H9 (cell line): ENCODE data around the gene ANXA4. TPM values are rescaled to one million over a fixed set of nuclear protein-coding genes. Genes with fewer than 3 reads are reported as not detected.
A peak's percentile ranks its signal among the peaks of the same experiment; 100 is the strongest.

ENCODE experiments used
- DNase-seq: peaks from one replicate; pipeline ENCODE4 v3.0.0-alpha.2; 2017
- H2AFZ ChIP-seq: one replicate; pipeline ENCODE4 v1.6.1; 2013; ENCODE audit warnings: mild to moderate bottlenecking, low read length, control low read depth, moderate library complexity
- H2AK5ac ChIP-seq: 2 replicates; pipeline ENCODE4 v1.6.1; 2013; ENCODE audit warnings: low read length, control low read depth, mixed read lengths; ENCODE audit not compliant: insufficient read length
- H2BK120ac ChIP-seq: one replicate; pipeline ENCODE4 v1.6.1; 2013; ENCODE audit warnings: low read depth, mild to moderate bottlenecking, low read length, control low read depth, inconsistent platforms; ENCODE audit not compliant: poor library complexity, severe bottlenecking
- H2BK12ac ChIP-seq: 2 replicates; pipeline ENCODE4 v1.6.1; 2013; ENCODE audit warnings: low read length, control low read depth, mixed read lengths, low read depth; ENCODE audit not compliant: insufficient read length
- H2BK15ac ChIP-seq: 2 replicates; pipeline ENCODE4 v1.6.1; 2013; ENCODE audit warnings: low read depth, low read length, control low read depth
- H2BK20ac ChIP-seq: one replicate; pipeline ENCODE4 v1.6.1; 2013; ENCODE audit warnings: low read depth, mild to moderate bottlenecking, low read length, control low read depth, inconsistent platforms; ENCODE audit not compliant: poor library complexity, severe bottlenecking
- H2BK5ac ChIP-seq: 2 replicates; pipeline ENCODE4 v1.6.1; 2013; ENCODE audit warnings: low read length, control low read depth, mixed read lengths; ENCODE audit not compliant: insufficient read length
- H3K14ac ChIP-seq: 2 replicates; pipeline ENCODE4 v1.6.1; 2013; ENCODE audit warnings: low read length, control low read depth; ENCODE audit not compliant: insufficient read depth
- H3K18ac ChIP-seq: 2 replicates; pipeline ENCODE4 v1.6.1; 2013; ENCODE audit warnings: low read depth, mild to moderate bottlenecking, mixed read lengths, low read length, control low read depth; ENCODE audit not compliant: insufficient read length
- H3K23ac ChIP-seq: 2 replicates; pipeline ENCODE4 v1.6.1; 2013; ENCODE audit warnings: low read length, control low read depth, mixed read lengths, low read depth; ENCODE audit not compliant: insufficient read length
- H3K23me2 ChIP-seq: 2 replicates; pipeline ENCODE4 v1.6.1; 2013; ENCODE audit warnings: low read depth, mild to moderate bottlenecking, mixed read lengths, low read length, control low read depth; ENCODE audit not compliant: insufficient read length, poor library complexity, severe bottlenecking
- H3K27ac ChIP-seq: 2 replicates; pipeline ENCODE4 v1.5.1; 2013; ENCODE audit warnings: low read length, control low read depth, mixed read lengths, low read depth; ENCODE audit not compliant: insufficient read length
- H3K27me3 ChIP-seq: 2 replicates; pipeline ENCODE4 v1.6.1; 2013; ENCODE audit warnings: low read length, control low read depth, inconsistent platforms; ENCODE audit not compliant: insufficient read depth
- H3K4ac ChIP-seq: 2 replicates; pipeline ENCODE4 v1.6.1; 2013; ENCODE audit warnings: low read depth, mild to moderate bottlenecking, control low read depth, inconsistent platforms, low read length, moderate library complexity
- H3K4me1 ChIP-seq: 2 replicates; pipeline ENCODE4 v1.6.1; 2013; ENCODE audit warnings: low read length, control low read depth, inconsistent platforms; ENCODE audit not compliant: insufficient read depth
- H3K4me2 ChIP-seq: 2 replicates; pipeline ENCODE4 v1.6.1; 2013; ENCODE audit warnings: low read length, control low read depth, mixed read lengths; ENCODE audit not compliant: insufficient read length, insufficient read depth
- H3K56ac ChIP-seq: 2 replicates; pipeline ENCODE4 v1.6.1; 2013; ENCODE audit warnings: low read depth, mild to moderate bottlenecking, mixed read lengths, low read length, control low read depth; ENCODE audit not compliant: insufficient read length
- H3K79me1 ChIP-seq: 2 replicates; pipeline ENCODE4 v1.6.1; 2013; ENCODE audit warnings: low read depth, mild to moderate bottlenecking, moderate library complexity, low read length, control low read depth, inconsistent platforms; ENCODE audit not compliant: insufficient read depth, poor library complexity, severe bottlenecking
- H3K79me2 ChIP-seq: 2 replicates; pipeline ENCODE4 v1.6.1; 2013; ENCODE audit warnings: low read length, control low read depth, inconsistent platforms; ENCODE audit not compliant: insufficient read depth
- H3K9ac ChIP-seq: 2 replicates; pipeline ENCODE4 v1.6.1; 2013; ENCODE audit warnings: low read length, control low read depth, mixed read lengths; ENCODE audit not compliant: insufficient read length; ENCODE audit errors: extremely low read depth
- H3K9me3 ChIP-seq: one replicate; pipeline ENCODE4 v1.6.1; 2013; ENCODE audit warnings: low read depth, low read length, inconsistent platforms; ENCODE audit not compliant: control insufficient read depth
- H3T11ph ChIP-seq: one replicate; pipeline ENCODE4 v1.6.1; 2013; ENCODE audit warnings: mild to moderate bottlenecking, low read length, control low read depth, inconsistent platforms
- H4K20me1 ChIP-seq: one replicate; pipeline ENCODE4 v1.6.1; 2013; ENCODE audit not compliant: control insufficient read depth, insufficient read length, insufficient read depth
- H4K5ac ChIP-seq: 2 replicates; pipeline ENCODE4 v1.6.1; 2013; ENCODE audit warnings: low read depth, mild to moderate bottlenecking, mixed read lengths, low read length, control low read depth; ENCODE audit not compliant: insufficient read length
- H4K8ac ChIP-seq: replicated peaks from 2 replicates; pipeline ENCODE4 v1.6.1; 2013; ENCODE audit warnings: low read length, control low read depth, mixed read lengths, low read depth; ENCODE audit not compliant: insufficient read length
- H4K91ac ChIP-seq: 2 replicates; pipeline ENCODE4 v1.6.1; 2013; ENCODE audit warnings: low read depth, mild to moderate bottlenecking, moderate library complexity, mixed read lengths, low read length, control low read depth; ENCODE audit not compliant: insufficient read length
- H3K27ac Mint-ChIP-seq, 3 experiments: 2 replicates in 2 of 3; 3 replicates in 1 of 3; pipeline ENCODE4 v1.8.0; 2020 to 2021; ENCODE audit warnings: mixed read lengths in 3 of 3, mild to moderate bottlenecking in 1 of 3, moderate library complexity in 1 of 3
- H3K27me3 Mint-ChIP-seq: 2 replicates; pipeline ENCODE4 v1.8.0; 2021; ENCODE audit warnings: low read depth, mild to moderate bottlenecking, moderate library complexity, mixed read lengths
- H3K36me3 Mint-ChIP-seq, 3 experiments: 2 replicates in 2 of 3; 3 replicates in 1 of 3; pipeline ENCODE4 v1.8.0; 2020 to 2021; ENCODE audit warnings: low read depth in 3 of 3, mixed read lengths in 3 of 3; ENCODE audit not compliant: insufficient read depth in 1 of 3
- H3K4me1 Mint-ChIP-seq, 2 experiments: 2 replicates each; pipeline ENCODE4 v1.8.0; 2020; ENCODE audit warnings: mixed read lengths in 2 of 2
- H3K4me3 Mint-ChIP-seq, 2 experiments: 2 replicates in 1 of 2; 3 replicates in 1 of 2; pipeline ENCODE4 v1.8.0; 2020 to 2021; ENCODE audit warnings: mild to moderate bottlenecking in 2 of 2, mixed read lengths in 2 of 2, moderate library complexity in 1 of 2
- H3K9me3 Mint-ChIP-seq, 2 experiments: 2 replicates in 1 of 2; 3 replicates in 1 of 2; pipeline ENCODE4 v1.8.0; 2020; ENCODE audit warnings: mild to moderate bottlenecking in 2 of 2, mixed read lengths in 2 of 2, moderate library complexity in 1 of 2
- CTCF ChIP-seq: fragments of 200-600 bp; sonication (generic); conservative IDR thresholded peaks from 3 replicates; pipeline ENCODE4 v1.8.0; 2021; ENCODE audit warnings: antibody characterized with exemption, mild to moderate bottlenecking
- WGBS: extraction: QIAGEN DNeasy Blood & Tissue Kit; methylation state at CpG from one replicate; pipeline ENCODE4 v1.1.7; 2013; ENCODE audit warnings: missing lambda C conversion rate, low lambda C conversion rate, mixed read lengths; ENCODE audit not compliant: insufficient read length; ENCODE audit errors: extremely low coverage; 5-methylcytosine and 5-hydroxymethylcytosine counted together
- total RNA-seq: library from RNA; stranded (reverse); gene quantifications from 2 replicates; pipeline ENCODE4 v1.2.1, GENCODE V29; 2021

Gene ANXA4
- total RNA-seq, 1 experiment from 2014 or later: 14.4 TPM

- Histone ChIP-seq H3K23me2 (no peaks in the 10 kb centered on the region), H4K20me1 (no peaks in the 10 kb centered on the region), H3K23ac (no peak overlapping the region), H2BK15ac (no peak overlapping the region), H3K9ac (no peak overlapping the region), H3K79me2 (no peaks in the 10 kb centered on the region), H3T11ph (no peak overlapping the region), H2AFZ (no peak overlapping the region), H2BK20ac (no peak overlapping the region), H3K56ac (no peak overlapping the region), H3K27ac (no peak overlapping the region), H3K4me1 (peaks cover 3% of the 10 kb centered on the region; the same call in 1 of the 2 replicates), H3K4me2 (no peak overlapping the region), H4K91ac (no peak overlapping the region), H2BK120ac (no peak overlapping the region), H3K79me1 (no peaks in the 10 kb centered on the region), H3K18ac (no peak overlapping the region), H2AK5ac (no peak overlapping the region), H3K14ac (no peak overlapping the region), H3K9me3 (no peaks in the 10 kb centered on the region), H2BK5ac (no peak overlapping the region), H3K4ac (no peak overlapping the region), H2BK12ac (no peak overlapping the region), H4K8ac (no peak overlapping the region), H4K5ac (no peak overlapping the region), H3K27me3 (no peaks in the 10 kb centered on the region; the same call in 1 of the 2 replicates)
- H3K27me3 Mint-ChIP-seq: no peaks in the 10 kb centered on the region
- no peak for TF ChIP-seq CTCF
- H3K4me3 Mint-ChIP-seq: no peak overlapping the region
- peak overlapping the region in 2 of 3 experiments; percentile 36 to 38; a peak in 3 of 7 replicates for H3K27ac Mint-ChIP-seq
- WGBS: no CpG with 5 or more reads among the region's 4 CpGs
- DNase-seq: no peak
- no peaks in the 10 kb centered on the region for H3K9me3 Mint-ChIP-seq
- peaks cover 26 to 35% of the 10 kb centered on the region in 2 experiments for H3K4me1 Mint-ChIP-seq
- 0 out of 7 replicates have a peak, but pooled peaks cover 0 to 4% (median 0%) of the 10 kb centered on the region in 3 experiments for H3K36me3 Mint-ChIP-seq
Observed at GRCh38 chr2:69798909-69799526, 57.1 kb downstream of the ANXA4 start.
